Measurements from ENCODE around the gene LGALS12. TPM values are rescaled to one million over a fixed set of nuclear protein-coding genes. Genes with fewer than 3 reads are reported as not detected.

LGALS12 gene
- total RNA-seq, 1 experiment from 2014 or later, result 0.07 TPM

- Histone ChIP-seq H3K27ac (ENCODE audit: low read length) (no peak overlapping the region), H3K4me2 (ENCODE audit: low read length) (no peak overlapping the region), H3K9ac (ENCODE audit: low read length) (no peak overlapping the region), H2AFZ (ENCODE audit: low read length) (no peak overlapping the region), H4K20me1 (ENCODE audit: low read length) (no peaks in the 10 kb centered on the region), H3F3A (ENCODE audit: low read length, unreplicated experiment) (no peaks in the 10 kb centered on the region), H3K9me3 (ENCODE audit: low read length) (no peaks in the 10 kb centered on the region), H3K36me3 (ENCODE audit: low read depth, low read length) (no peaks in the 10 kb centered on the region), H3K27me3 (ENCODE audit: low read length) (no peaks in the 10 kb centered on the region), H3K4me3 (ENCODE audit: low read length) (no peak overlapping the region), H3K79me2 (ENCODE audit: low read length) (no peaks in the 10 kb centered on the region), H3K4me1 (ENCODE audit: insufficient read depth, low read length) (no peaks in the 10 kb centered on the region), H3K9me2 (replicated peaks; ENCODE audit: low read length) (no peaks in the 10 kb centered on the region)
- DNase-seq (no peak), ATAC-seq (no peak)
- ChIA-PET POLR2A (ENCODE audit: unreplicated experiment) (no interaction called here), CTCF (interaction anchor here (0.7 kb wide), 1 partner anchor 145 kb away, joined by 7 read pairs; no protein-coding TSS in a partner anchor)
- no TSS peak for BruUV-seq (replicated peaks)
- intact Hi-C loops (cut with micrococcal nuclease), result no loop called here
- no peak for TF ChIP-seq CTCF (conservative IDR thresholded peaks at IDR 0.05; ENCODE audit: low read depth, low read length)
- no peak for TF ChIP-seq EZH2 (IDR thresholded peaks at IDR 0.05; ENCODE audit: low read length, unreplicated experiment)
- no peak for TF ChIP-seq EZH2phosphoT487 (IDR thresholded peaks at IDR 0.05; ENCODE audit: borderline replicate concordance, low read length)
These were observed 17.1 kb upstream of the LGALS12 start for GRCh38 chr11:63488789-63489188.

GRCh38 chr11:63489879-63490278, 16.0 kb upstream of the LGALS12 start:
- no peaks in the 10 kb centered on the region for H3K9me3 ChIP-seq (ENCODE audit: low read length)
- no peaks in the 10 kb centered on the region for H3K4me1 ChIP-seq (ENCODE audit: insufficient read depth, low read length)
- no TSS peak for BruUV-seq (replicated peaks)
- no peaks in the 10 kb centered on the region for H3K79me2 ChIP-seq (ENCODE audit: low read length)
- no peak overlapping the region for H3K4me2 ChIP-seq (ENCODE audit: low read length)
- no peaks in the 10 kb centered on the region for H3K27me3 ChIP-seq (ENCODE audit: low read length)
- H2AFZ ChIP-seq (ENCODE audit: low read length), result no peak overlapping the region
- POLR2A ChIA-PET (ENCODE audit: unreplicated experiment), result no interaction called here
- no peak overlapping the region for H3K27ac ChIP-seq (ENCODE audit: low read length)
- H3K4me3 ChIP-seq (ENCODE audit: low read length), result no peak overlapping the region
- no peaks in the 10 kb centered on the region for H4K20me1 ChIP-seq (ENCODE audit: low read length)
- no peaks in the 10 kb centered on the region for H3K36me3 ChIP-seq (ENCODE audit: low read depth, low read length)
- ATAC-seq (no peak), DNase-seq (peak; percentile 10)
- no peak overlapping the region for H3K9ac ChIP-seq (ENCODE audit: low read length)
- TF ChIP-seq EZH2 (IDR thresholded peaks at IDR 0.05; ENCODE audit: low read length, unreplicated experiment) (no peak), EZH2phosphoT487 (IDR thresholded peaks at IDR 0.05; ENCODE audit: borderline replicate concordance, low read length) (no peak), CTCF (conservative IDR thresholded peaks at IDR 0.05; ENCODE audit: low read depth, low read length) (no peak)
- intact Hi-C loops (cut with micrococcal nuclease), result no loop called here
- no peaks in the 10 kb centered on the region for H3K9me2 ChIP-seq (replicated peaks; ENCODE audit: low read length)
- CTCF ChIA-PET, result no interaction called here
- no peaks in the 10 kb centered on the region for H3F3A ChIP-seq (ENCODE audit: low read length, unreplicated experiment)

GRCh38 chr11:63490551-63491239, 15.2 kb upstream of the LGALS12 start, which contains the start of gene PLAAT5:
Gene PLAAT5, minus strand, starts transcription at chr11:63491167. Its CDS starts 133 bp downstream, at chr11:63491034.
- no peaks in the 10 kb centered on the region for H3K9me3 ChIP-seq (ENCODE audit: low read length)
- no peak within 1 kb of the TSS for H3K4me3 ChIP-seq (ENCODE audit: low read length)
- H3K9ac ChIP-seq (ENCODE audit: low read length), result no peak within 1 kb of the TSS
- no peak within 1 kb of the TSS for H2AFZ ChIP-seq (ENCODE audit: low read length)
- no peaks in the 10 kb centered on the region for H4K20me1 ChIP-seq (ENCODE audit: low read length)
- ChIA-PET POLR2A (ENCODE audit: unreplicated experiment) (no interaction called here), CTCF (interaction anchor here (0.6 kb wide), 1 partner anchor 9 kb away, joined by 3 read pairs; no protein-coding TSS in a partner anchor)
- H3K27me3 ChIP-seq (ENCODE audit: low read length), result no peaks in the 10 kb centered on the region
- DNase-seq, result no peak
- no peaks in the 10 kb centered on the region for H3K36me3 ChIP-seq (ENCODE audit: low read depth, low read length)
- no peaks in the 10 kb centered on the region for H3K4me1 ChIP-seq (ENCODE audit: insufficient read depth, low read length)
- H3K27ac ChIP-seq (ENCODE audit: low read length), result no peak within 1 kb of the TSS
- no peaks in the 10 kb centered on the region for H3K79me2 ChIP-seq (ENCODE audit: low read length)
- TF ChIP-seq EZH2phosphoT487 (IDR thresholded peaks at IDR 0.05; ENCODE audit: borderline replicate concordance, low read length), result no peak
- no peak for TF ChIP-seq EZH2 (IDR thresholded peaks at IDR 0.05; ENCODE audit: low read length, unreplicated experiment)
- TF ChIP-seq CTCF (conservative IDR thresholded peaks at IDR 0.05; ENCODE audit: low read depth, low read length), result no peak
- H3K9me2 ChIP-seq (replicated peaks; ENCODE audit: low read length), result no peaks in the 10 kb centered on the region
- BruUV-seq (replicated peaks), result no TSS peak
- ATAC-seq, result no peak
- intact Hi-C loops (cut with micrococcal nuclease), result no loop called here
- H3K4me2 ChIP-seq (ENCODE audit: low read length), result no peak within 1 kb of the TSS
- no peaks in the 10 kb centered on the region for H3F3A ChIP-seq (ENCODE audit: low read length, unreplicated experiment)
